Mononuclear cell (primary cell): ENCODE data around the gene TTLL6. TPM values are rescaled to one million over a fixed set of nuclear protein-coding genes. Genes with fewer than 3 reads are reported as not detected.

ENCODE experiments used
- H3K27me3 ChIP-seq: 2 replicates; pipeline ENCODE4 v1.6.0; 2011; ENCODE audit warnings: low read length, control low read depth; ENCODE audit not compliant: insufficient read depth
- H3K4me1 ChIP-seq: 2 replicates; pipeline ENCODE4 v1.5.1; 2011; ENCODE audit warnings: mild to moderate bottlenecking, low read length, control low read depth; ENCODE audit not compliant: insufficient read depth
- H3K4me3 ChIP-seq: 2 replicates; pipeline ENCODE4 v1.5.1; 2011; ENCODE audit warnings: mild to moderate bottlenecking, low read length, moderate library complexity
- H3K9me3 ChIP-seq: 2 replicates; pipeline ENCODE4 v1.5.1; 2011; ENCODE audit warnings: low read depth, mild to moderate bottlenecking, control low read depth, low read length
- total RNA-seq: library from RNA; depleted of rRNA; stranded (reverse); fragments of >200 nt; gene quantifications from one replicate; pipeline ENCODE4 v1.2.3, GENCODE V29; 2012

The TTLL6 gene
- total RNA-seq, 1 donor: not detected

DNA sequence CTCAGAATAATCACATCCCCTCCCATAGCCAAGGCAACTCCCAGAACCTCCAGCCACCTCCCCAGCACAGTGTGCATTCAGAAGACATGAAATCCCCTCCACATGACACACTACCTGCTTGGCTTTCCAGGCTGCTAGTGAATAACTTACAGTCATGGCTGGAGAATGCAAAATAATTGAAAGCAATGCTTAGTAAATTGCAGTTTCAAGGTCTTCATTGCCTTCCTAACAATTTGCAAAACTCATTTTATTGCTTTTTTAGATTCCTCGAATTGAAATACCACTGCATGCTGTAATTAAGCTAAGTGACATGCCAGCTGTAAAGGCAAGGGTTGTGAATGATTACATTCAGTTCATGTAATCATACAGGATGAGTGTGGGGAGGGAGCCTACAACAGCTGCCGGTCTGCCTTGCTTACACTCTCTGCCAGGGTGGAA lies 59.5 kb downstream of the TTLL6 start:
- Histone ChIP-seq H3K4me1 (peaks cover 22% of the 10 kb centered on the region), H3K27me3 (peaks cover 78% of the 10 kb centered on the region), H3K9me3 (no peaks in the 10 kb centered on the region), H3K4me3 (no peak overlapping the region)

DNA sequence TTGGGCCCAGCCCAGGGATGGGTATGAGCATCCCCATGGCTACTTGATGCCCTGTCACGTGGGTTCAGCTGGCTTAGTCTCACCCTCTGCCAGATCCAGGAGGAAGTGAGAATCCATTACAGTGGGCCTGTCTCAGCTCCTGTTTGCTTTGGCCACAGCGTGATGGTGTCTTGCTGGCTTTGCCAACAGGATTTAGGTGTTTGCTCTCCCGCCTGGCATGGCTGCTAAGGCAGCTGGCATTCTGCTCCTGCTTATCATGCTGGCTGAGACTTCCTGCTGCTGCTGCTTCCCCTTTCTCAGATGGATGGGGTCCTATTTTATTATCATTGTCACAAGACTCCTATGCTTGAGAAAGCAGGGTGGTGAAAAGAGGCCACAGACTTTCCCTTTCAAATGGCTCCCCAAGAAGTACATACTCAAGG lies 60.2 kb downstream of the TTLL6 start:
- H3K9me3 ChIP-seq: no peaks in the 10 kb centered on the region
- H3K27me3 ChIP-seq: peaks cover 83% of the 10 kb centered on the region
- peaks cover 22% of the 10 kb centered on the region for H3K4me1 ChIP-seq
- no peak overlapping the region for H3K4me3 ChIP-seq

DNA sequence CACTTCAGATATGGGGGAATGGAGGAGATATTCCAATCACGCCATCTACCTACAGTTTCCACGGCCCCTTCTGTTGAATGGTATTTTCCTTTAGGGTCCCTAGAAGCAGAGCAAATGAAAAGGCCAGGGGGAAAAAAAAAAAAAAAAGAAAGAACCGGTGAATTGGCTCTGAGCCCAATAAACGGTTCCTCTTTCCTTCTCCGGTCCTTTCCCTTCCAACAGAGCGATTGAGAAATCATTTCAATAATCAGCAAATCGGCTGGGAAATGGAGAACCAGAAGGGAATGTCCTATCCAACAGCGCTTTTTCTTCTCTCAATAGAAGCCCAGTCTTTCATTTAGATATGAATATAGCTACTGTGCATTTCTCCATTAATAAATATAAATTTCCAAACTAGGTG lies 61.7 kb downstream of the TTLL6 start:
- Histone ChIP-seq H3K27me3 (peaks cover 86% of the 10 kb centered on the region), H3K9me3 (no peaks in the 10 kb centered on the region), H3K4me1 (peaks cover 22% of the 10 kb centered on the region), H3K4me3 (no peak overlapping the region)

DNA sequence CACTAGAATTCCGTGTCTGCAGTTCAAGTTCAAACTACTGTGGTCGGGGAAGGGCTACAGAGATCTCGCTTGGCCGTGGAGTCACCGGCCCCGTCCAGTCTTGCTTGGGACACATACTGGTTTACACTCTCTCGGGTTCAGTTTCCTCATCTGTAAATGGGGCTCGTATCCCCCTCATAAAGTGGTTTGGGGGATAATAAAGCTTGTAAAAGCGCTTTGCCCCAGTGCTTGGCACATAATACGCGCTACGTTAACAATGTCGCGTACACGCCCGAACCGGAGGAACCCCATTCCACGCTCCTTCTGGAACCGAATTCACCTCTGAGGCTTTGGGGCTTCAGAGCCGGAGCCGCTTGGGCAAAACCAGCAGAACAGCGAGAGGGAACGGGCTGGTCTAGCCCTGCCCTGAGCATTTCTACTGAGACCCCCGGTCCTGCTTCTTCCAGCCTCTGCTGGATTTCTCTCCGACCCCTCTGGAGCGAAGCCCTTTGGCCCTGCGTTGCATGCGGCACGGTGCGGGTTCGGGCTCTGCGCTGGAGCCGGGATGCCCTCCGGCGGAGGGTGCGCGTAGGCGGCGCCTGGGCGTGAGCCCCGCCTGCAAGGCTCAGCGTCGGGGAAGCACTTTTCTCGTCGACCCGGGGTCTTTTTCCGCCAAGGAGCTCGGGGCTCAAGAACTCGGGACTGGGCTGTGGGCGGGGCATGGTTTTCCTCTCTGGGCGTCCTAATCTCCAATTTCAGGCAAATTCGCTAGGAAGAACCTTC lies 62.3 kb downstream of the TTLL6 start:
- Histone ChIP-seq H3K9me3 (no peaks in the 10 kb centered on the region), H3K4me3 (no peak overlapping the region), H3K27me3 (peaks cover 92% of the 10 kb centered on the region), H3K4me1 (peaks cover 22% of the 10 kb centered on the region)

DNA sequence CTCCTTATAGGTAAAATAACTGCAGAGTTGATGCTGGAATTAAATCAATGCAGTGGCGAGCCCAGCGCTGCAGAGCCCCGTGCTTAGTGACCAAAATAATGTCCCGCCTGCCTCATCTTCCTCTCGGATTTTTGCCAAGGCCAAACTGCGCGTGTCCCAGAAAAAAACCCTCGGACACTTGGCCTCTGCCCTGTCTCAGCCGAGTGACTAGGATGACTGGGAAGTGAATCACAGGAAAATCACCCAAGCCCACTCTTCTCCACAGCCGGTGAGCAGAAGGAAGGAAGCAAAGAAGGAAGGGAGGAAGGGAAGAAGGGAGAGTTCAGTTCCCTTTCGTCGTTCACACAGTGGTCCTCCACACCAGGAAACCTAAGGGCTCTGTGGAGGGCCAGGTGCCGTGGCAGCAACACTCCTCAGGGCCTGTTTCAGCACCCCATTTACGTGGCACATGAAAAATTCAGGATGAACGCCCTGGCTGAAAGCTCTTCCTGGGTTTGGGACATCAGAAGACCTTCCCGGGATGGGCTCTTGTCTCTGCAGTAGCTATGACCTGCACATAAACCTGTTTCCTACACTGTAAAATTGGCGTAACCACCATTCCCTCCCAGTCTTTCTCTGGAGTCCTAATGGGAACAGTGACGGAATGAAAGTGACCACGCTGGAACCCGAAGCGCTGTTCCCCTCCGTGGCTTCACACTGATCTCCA lies 63.1 kb downstream of the TTLL6 start:
- peaks cover 22% of the 10 kb centered on the region for H3K4me1 ChIP-seq
- H3K4me3 ChIP-seq: no peak overlapping the region
- H3K27me3 ChIP-seq: peaks cover 93% of the 10 kb centered on the region
- no peaks in the 10 kb centered on the region for H3K9me3 ChIP-seq

DNA sequence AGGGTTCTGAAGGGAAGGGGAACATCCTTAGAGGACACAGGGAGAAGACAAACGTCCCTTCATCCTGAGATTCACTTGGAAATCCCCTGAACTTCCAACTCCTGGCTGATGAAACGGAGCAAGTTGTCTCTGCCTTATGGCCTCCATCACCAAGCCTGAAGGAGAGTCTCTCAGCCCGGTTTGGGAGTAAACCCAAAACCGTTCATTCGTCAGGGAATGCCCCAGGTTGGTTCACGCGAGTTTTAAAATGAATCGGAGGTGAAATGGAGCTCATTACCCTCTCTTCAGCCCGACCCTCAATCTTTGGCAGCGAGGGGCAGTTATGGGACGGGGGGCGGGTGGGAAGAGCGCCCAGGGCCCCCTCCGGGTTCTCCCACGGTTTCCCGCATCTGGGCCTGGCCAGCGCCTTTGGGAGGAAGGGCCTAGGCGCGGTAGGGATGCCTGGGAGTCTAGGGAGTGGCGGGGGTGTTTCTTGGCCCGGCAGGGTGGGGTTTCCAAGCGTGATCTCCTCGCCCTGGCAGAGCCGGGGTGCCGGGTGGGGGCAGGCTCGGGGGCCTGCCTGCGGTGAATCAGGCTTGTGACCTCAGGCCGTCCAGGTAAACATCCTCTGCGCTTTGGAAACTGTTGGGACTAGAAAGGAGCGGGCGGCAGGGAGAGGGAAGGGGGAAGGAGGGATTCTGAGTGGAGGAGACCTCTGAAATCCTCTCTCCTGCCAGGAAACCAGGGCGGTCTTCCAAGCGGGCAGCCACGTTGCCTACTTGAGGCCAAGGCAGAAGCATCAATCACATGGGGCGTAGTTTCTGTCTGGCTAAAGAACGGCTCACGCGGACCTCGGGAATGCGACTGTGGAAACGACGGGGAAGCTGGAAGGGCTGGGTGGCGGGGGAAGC lies 64.4 kb downstream of the TTLL6 start:
- H3K4me3 ChIP-seq: no peak overlapping the region
- H3K9me3 ChIP-seq: no peaks in the 10 kb centered on the region
- peaks cover 99% of the 10 kb centered on the region for H3K27me3 ChIP-seq
- H3K4me1 ChIP-seq: peaks cover 22% of the 10 kb centered on the region

DNA sequence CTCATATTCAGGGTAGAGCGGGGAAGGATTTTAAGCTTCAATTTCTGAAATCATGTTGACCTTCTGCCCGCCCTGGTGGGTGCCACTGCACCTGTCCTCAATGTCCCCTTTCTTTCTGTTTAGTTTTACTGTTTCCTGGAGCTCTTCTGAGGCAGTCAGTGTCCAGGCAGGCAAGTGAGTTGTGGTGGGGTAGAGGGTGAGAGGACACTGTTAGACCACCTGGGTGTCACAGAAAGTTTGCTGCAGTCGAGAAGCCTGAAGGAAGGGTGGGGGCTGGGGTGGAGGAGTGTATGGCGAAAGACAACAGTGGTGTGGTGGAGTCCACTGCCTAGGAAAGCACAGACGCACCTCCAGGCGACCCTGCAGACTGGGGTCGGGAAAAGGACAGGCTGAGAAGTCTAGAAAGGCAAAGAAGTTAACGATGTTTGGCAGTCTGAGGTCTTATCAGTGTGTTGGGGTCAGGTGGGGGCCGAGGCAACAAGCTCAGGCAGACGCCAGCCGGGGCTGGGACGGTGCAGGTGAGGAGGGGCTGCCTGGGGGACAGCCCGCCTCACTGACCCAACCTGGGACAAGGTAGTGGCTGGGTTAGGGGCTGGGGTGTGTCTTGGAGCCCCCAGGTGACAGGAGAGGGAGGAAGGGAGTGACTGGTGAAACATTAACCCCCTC lies 65.2 kb downstream of the TTLL6 start:
- H3K4me1 ChIP-seq: peaks cover 22% of the 10 kb centered on the region
- no peaks in the 10 kb centered on the region for H3K9me3 ChIP-seq
- H3K27me3 ChIP-seq: peaks cover 99% of the 10 kb centered on the region
- H3K4me3 ChIP-seq: no peak overlapping the region

DNA sequence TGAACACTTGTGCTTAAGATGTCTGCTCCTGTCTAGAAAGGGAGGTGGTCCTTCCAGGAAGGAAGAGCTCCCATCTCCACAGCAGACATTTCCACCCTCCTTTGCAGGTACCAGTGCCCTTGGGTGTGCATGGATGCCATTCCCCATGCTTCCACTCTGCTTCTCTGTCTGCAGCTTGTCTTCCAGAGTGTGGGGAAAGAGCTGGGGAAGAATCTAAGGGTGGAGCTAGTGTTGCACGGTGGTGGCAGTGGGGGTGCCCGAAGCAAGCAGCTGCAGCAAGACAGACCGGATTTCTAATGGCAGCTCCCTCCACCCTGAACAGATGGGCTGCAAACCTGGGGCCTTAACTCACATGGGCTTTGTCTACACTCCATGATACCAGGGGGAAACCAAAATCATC lies 65.9 kb downstream of the TTLL6 start:
- Histone ChIP-seq H3K9me3 (no peaks in the 10 kb centered on the region), H3K4me3 (no peak overlapping the region), H3K27me3 (peaks cover 100% of the 10 kb centered on the region), H3K4me1 (peaks cover 22% of the 10 kb centered on the region)

DNA sequence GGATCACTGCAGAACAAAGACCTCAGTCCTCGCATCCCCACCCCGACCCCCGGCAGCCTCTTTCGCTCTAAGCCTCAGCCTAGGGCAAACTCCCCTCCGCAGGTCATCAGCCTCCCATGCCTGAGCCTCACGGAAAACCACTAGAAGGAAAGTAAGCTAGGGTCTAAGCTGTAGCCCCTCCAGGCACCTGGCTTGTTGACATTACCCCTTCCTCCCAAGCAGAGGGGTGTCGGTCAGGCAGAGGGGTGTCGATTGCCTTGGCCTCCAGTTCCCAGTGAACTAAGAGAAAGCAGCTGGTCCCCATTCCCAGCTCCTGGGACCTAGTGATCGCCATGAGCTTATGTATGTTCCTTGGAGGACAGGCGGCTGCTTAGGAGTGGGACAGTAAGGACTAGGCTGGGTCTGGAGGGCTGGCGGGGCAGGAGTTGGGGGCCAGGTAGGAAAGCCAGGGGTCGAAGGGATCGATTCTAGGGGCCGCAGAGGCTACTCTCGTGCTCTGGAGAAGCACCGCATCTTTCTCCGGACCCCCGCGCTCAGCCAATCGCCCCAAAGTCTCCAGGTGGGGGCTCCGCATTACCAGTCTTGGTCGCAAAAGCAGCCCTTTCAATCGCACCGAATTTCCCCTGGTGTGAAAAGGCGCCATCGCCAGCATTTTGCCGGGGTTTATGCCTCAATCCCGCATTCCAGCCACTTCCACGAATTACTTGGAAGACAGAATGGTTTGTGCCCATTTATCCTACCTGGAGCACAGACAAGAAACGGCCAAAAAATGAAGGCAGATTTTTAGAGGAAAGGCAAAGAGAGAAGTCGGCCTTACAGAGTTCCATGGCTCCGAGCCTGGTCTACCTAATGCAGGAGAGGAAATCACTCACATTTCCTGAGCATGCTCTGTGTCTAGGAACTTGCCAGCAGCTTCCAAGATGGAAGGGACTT lies 67.1 kb downstream of the TTLL6 start:
- H3K9me3 ChIP-seq: no peaks in the 10 kb centered on the region
- H3K27me3 ChIP-seq: peaks cover 100% of the 10 kb centered on the region
- H3K4me3 ChIP-seq: no peak overlapping the region
- H3K4me1 ChIP-seq: peaks cover 12% of the 10 kb centered on the region

DNA sequence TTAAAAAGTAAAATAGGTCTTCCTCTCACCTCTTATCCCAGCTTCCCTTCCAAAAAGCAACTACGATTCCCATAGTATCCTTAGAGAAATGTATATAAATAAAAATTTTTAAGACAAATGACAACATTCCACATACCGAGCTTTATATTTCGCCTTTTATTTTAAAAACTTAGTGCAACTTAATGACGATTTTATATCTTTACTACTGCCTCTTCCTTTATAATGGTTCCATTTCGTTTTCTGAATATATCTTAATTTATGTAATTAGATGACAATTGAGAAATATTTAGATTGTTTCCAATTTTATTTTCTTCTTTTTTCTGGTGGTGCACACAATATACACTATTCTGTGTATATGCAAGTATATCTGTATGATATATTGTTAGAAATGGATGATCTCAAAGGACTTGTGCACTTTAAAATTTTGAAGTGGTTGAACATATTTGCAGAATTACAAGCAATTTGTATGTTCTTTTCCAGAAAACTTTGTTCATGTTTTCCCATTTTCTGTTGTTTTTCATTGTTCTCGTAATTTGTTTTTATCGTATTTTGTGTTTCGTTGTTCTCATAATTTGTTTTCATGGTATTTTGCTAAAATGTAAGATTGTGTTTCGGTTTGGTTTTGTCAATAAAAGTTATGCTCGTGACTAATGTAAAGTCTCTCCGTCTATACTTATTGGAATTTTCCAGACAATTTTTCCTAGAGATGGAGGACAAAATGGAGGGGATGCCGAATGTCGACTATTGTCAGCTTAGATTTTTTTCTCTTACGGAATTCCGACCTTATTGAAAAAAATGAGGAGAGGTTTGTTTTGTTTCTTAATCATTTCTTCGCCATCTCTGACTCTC lies 68.1 kb downstream of the TTLL6 start:
- Histone ChIP-seq H3K27me3 (peaks cover 99% of the 10 kb centered on the region), H3K4me1 (peaks cover 2% of the 10 kb centered on the region)

DNA sequence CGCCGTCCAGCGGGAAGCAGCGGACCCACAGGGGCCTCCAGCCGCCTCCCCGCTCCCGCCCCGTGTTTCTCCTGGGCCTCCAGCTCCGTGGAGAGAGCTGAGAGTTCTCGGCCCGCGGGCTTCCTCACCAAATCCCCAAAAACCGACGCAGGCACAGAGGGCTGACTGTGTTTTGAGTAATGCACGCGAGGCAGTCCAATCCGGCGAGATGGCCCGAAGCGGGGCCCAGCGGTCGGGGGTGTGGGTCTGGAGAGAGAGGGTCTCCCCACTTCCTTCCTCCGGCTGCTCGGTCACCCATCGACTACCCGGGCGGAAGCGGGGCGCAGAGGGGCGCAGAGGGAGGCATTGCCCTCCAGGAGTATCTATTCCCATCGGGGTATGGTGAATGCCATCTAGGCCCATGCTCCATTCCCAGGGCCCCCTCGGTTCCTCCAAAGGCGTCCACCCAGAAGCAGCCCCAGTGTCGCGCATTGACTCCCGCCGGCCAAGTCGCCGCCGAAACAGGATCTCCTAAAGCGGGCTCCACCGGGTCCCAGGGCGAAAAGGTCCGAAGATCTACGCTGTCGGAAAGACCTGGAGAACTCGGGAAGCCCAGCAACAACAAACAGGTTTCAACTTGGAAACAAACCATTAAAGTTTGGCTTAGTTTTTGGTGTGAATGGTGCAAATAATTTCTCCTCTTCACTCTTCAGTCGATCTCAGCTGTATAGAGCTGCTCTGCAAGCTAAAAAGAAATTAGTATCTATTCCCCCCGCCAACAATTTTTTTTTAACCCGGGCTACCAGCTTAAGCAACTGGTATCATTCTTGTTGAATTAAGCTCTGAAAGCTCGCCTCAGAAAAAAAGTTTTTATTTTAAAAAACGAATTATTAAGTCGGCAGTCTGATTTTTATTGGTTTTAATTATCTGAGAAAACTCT lies 69.3 kb downstream of the TTLL6 start:
- Histone ChIP-seq H3K9me3 (no peaks in the 10 kb centered on the region), H3K27me3 (peaks cover 99% of the 10 kb centered on the region), H3K4me3 (no peak overlapping the region), H3K4me1 (no peaks in the 10 kb centered on the region)

More for the DNA sequence above, 68.1 kb downstream of the TTLL6 start:
- Histone ChIP-seq H3K4me3 (no peak overlapping the region), H3K9me3 (no peaks in the 10 kb centered on the region)

DNA sequence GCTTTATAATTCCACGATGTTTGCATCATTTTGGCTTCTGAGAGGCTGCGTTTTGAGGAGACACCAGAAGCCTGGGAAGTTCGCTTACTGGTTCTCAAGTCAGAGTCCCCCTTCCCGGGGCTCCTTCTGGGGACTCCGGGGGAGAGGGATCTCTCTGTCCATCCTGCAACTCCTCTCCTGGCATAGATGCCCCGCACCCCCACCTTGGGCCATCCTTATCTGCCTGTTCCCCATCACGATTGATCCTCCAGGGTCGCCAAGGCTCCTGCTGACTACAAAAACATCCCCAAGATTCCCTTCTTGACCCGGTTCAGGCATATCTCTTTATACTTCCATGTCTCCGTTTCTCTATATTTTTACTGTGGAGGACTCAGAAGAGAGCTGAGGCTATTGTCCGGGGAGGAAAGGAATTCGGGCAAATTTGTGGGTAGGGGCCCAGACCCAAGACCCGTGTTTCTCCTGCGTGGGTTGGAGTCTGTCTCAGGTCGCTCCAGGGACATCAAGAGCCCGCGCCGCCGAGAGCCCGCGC lies 70.0 kb downstream of the TTLL6 start:
- Histone ChIP-seq H3K4me1 (no peaks in the 10 kb centered on the region), H3K27me3 (peaks cover 99% of the 10 kb centered on the region), H3K9me3 (no peaks in the 10 kb centered on the region), H3K4me3 (no peak overlapping the region)
